T-cell (primary cell): ENCODE measurements around the gene ZNF462. TPM values are rescaled to one million over a fixed set of nuclear protein-coding genes. Genes with fewer than 3 reads are reported as not detected.
A peak's percentile ranks its signal among the peaks of the same experiment; 100 is the strongest.

Source experiments
- ATAC-seq, 4 experiments: fragments of 200-7000 bp in 3 of 4; fragments of 150-1000 bp in 1 of 4; cut with Tn5 transposase; replicated peaks in 1 of 4; 1 replicate in 3 of 4; 2 replicates in 1 of 4; pipeline ENCODE4 v1.10.0; 2021; ENCODE audit warnings: moderate library complexity in 3 of 4, mild to moderate bottlenecking in 2 of 4, moderate number of reproducible peaks in 1 of 4
- CTCF ChIA-PET, 2 donors: fragments of 300-600 bp; sonication (Branson Sonifier 250); formaldehyde crosslinking; loops; one replicate each; lab custom pipeline; 2022; ENCODE audit warnings: antibody characterized with exemption in 2 of 2; lab: Charles Lee
- POLR2A ChIA-PET, 2 donors: fragments of 300-600 bp; sonication (Branson Sonifier 250); formaldehyde crosslinking; loops; one replicate each; lab custom pipeline; 2022; ENCODE audit warnings: antibody characterized with exemption in 2 of 2; lab: Charles Lee
- DNase-seq, 35 experiments: peaks; one replicate each; pipeline versions ENCODE4 v3.0.0 to v3.0.0-alpha.2; 2013 to 2023
- H3K27ac ChIP-seq: one replicate; pipeline ENCODE4 v1.5.1; 2013; ENCODE audit warnings: low read length
- H3K27me3 ChIP-seq, 2 experiments: replicated peaks in 1 of 2; 1 replicate in 1 of 2; 2 replicates in 1 of 2; pipeline versions ENCODE4 v1.6.1 to v1.7.0; 2013; ENCODE audit warnings: low read length in 1 of 2, mixed read lengths in 1 of 2; ENCODE audit not compliant: control insufficient read depth in 2 of 2, insufficient read depth in 2 of 2; ENCODE audit errors: extremely low read depth in 1 of 2
- H3K36me3 ChIP-seq, 2 donors: 1 replicate in 1 of 2; 2 replicates in 1 of 2; pipeline versions ENCODE4 v1.6.1 to v1.7.0; 2013; ENCODE audit warnings: low read length in 1 of 2; ENCODE audit not compliant: control insufficient read depth in 2 of 2, insufficient read depth in 1 of 2; ENCODE audit errors: extremely low read depth in 1 of 2
- H3K4me1 ChIP-seq, 2 experiments: 1 replicate in 1 of 2; 2 replicates in 1 of 2; pipeline versions ENCODE4 v1.6.1 to v1.7.0; 2013; ENCODE audit warnings: low read length in 2 of 2, mixed read lengths in 1 of 2; ENCODE audit not compliant: insufficient read depth in 2 of 2, control insufficient read depth in 1 of 2; ENCODE audit errors: extremely low read depth in 1 of 2
- H3K4me3 ChIP-seq, 2 donors: 1 replicate in 1 of 2; 2 replicates in 1 of 2; pipeline versions ENCODE4 v1.5.1 to v1.7.0; 2013; ENCODE audit warnings: mild to moderate bottlenecking in 2 of 2, low read length in 1 of 2, moderate library complexity in 1 of 2; ENCODE audit not compliant: control insufficient read depth in 1 of 2; ENCODE audit errors: extremely low read depth in 1 of 2
- H3K9me3 ChIP-seq: 2 replicates; pipeline ENCODE4 v1.7.0; 2013
- H3K27ac Mint-ChIP-seq, 2 donors: one replicate each; pipeline ENCODE4 v1.8.0; 2020 to 2021; ENCODE audit warnings: mild to moderate bottlenecking in 2 of 2, mixed read lengths in 2 of 2
- H3K27me3 Mint-ChIP-seq, 2 donors: one replicate each; pipeline ENCODE4 v1.8.0; 2021 to 2022; ENCODE audit warnings: mixed read lengths in 2 of 2
- H3K36me3 Mint-ChIP-seq: one replicate; pipeline ENCODE4 v1.8.0; 2021; ENCODE audit warnings: mixed read lengths
- H3K4me1 Mint-ChIP-seq, 3 donors: one replicate each; pipeline ENCODE4 v1.8.0; 2020 to 2022; ENCODE audit warnings: mixed read lengths in 3 of 3, mild to moderate bottlenecking in 1 of 3
- H3K4me3 Mint-ChIP-seq, 3 donors: one replicate each; pipeline ENCODE4 v1.8.0; 2020 to 2022; ENCODE audit warnings: mild to moderate bottlenecking in 3 of 3, mixed read lengths in 3 of 3, moderate library complexity in 3 of 3
- H3K9me3 Mint-ChIP-seq, 3 donors: one replicate each; pipeline ENCODE4 v1.8.0; 2020 to 2022; ENCODE audit warnings: mixed read lengths in 3 of 3
- WGBS: methylation state at CpG from one replicate; pipeline ENCODE4 v1.1.5; 2013; ENCODE audit warnings: missing lambda C conversion rate; ENCODE audit not compliant: insufficient coverage; 5-methylcytosine and 5-hydroxymethylcytosine counted together
- total RNA-seq, 35 experiments: library from RNA in 6 of 35; stranded (reverse) in 6 of 35; fragments of 120-200 nt in 1 of 35; gene quantifications; one replicate each; pipeline versions ENCODE4 v1.2.1 to v1.2.4 and lab custom pipeline; 2013 to 2026

Gene ZNF462
- total RNA-seq, 5 donors from 2014 or later (not counting 1 experiment from before 2014, with no cell fraction given) = 1.1 to 5.3 (median 2.5) TPM

DNA sequence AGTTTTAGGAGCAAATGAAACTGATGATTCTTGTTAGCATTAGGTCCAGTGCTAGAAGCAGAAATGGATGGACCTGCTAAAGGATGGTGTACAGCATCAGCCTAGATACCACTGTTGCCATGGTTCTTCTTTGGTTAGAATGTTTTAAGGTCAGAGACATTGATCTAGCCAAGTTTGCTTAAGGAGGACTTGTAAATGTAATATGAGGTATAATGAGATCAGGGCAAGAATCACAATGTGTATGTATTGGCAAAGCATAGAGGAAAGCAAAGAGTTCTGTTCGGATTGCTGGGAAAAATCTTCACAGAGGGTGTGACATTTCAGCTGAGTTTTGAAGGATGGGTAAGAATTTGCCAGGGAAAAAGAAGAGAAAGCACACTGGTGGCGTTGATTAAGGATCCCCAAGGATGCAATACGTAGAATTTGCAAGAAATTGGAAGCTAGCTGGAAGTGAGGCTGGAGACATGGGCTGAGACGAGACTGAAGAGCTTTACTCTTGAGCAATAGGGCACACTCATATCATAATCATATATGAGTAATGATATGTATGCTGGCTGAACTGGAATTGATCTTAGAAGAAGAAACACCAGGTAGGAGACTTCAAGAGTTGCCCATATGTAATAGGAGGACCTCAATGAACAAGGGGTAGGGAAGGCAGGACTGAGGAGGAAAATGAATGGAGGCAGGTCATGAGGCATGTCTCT is 102.0 kb downstream of the ZNF462 start:
- peaks cover 0 to 5% (median 2%) of the 10 kb centered on the region in 3 donors for H3K9me3 Mint-ChIP-seq
- ChIA-PET POLR2A (no interaction called here), CTCF (interaction anchor here in 1 of 2 donors (0.6 kb wide), 1 partner anchor 589 kb away, joined by 3 read pairs; no protein-coding TSS in a partner anchor)
- 84% methylated on average over 2 of the region's 4 CpGs for WGBS
- no peaks in the 10 kb centered on the region for H3K36me3 Mint-ChIP-seq
- peak overlapping the region in 1 of 3 donors; percentile 2 for H3K4me3 Mint-ChIP-seq
- Histone ChIP-seq H3K4me1 (peaks cover 0 to 31% of the 10 kb centered on the region in 2 experiments), H3K9me3 (no peaks in the 10 kb centered on the region), H3K36me3 (no peaks in the 10 kb centered on the region), H3K27me3 (no peaks in the 10 kb centered on the region), H3K27ac (no peak overlapping the region), H3K4me3 (no peak overlapping the region)
- DNase-seq (no peak), ATAC-seq (peak in 1 of 4 experiments; percentile 10)
- no peaks in the 10 kb centered on the region for H3K27me3 Mint-ChIP-seq
- H3K4me1 Mint-ChIP-seq = peaks cover 4 to 27% (median 19%) of the 10 kb centered on the region in 3 donors
- H3K27ac Mint-ChIP-seq = no peak overlapping the region

DNA sequence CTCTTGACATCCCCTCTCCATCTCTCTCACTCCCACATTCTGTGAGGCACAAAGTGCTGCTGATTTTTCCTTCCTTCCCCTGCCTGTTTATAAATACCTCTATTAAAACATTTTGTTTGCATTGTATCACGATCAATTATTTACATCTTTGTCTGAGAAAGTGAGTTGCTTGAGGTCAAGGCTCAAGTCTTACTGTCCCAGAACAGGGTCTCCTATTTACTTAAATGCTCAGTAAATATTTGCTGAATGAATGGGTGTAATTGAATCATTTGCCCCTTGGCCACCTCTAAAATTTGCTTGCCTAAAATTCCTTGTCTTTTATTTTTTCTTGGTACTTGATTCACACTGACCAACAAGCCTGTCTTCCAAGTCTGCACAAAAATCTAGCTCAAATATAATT is 103.5 kb downstream of the ZNF462 start:
- WGBS = no CpG with 5 or more reads among the region's 1 CpG
- Mint-ChIP-seq H3K4me3 (no peak overlapping the region), H3K9me3 (peaks cover 0 to 4% (median 2%) of the 10 kb centered on the region in 3 donors), H3K27me3 (no peaks in the 10 kb centered on the region), H3K4me1 (peaks cover 4 to 19% (median 15%) of the 10 kb centered on the region in 3 donors), H3K27ac (no peak overlapping the region), H3K36me3 (no peaks in the 10 kb centered on the region)
- ChIA-PET POLR2A (no interaction called here), CTCF (no interaction called here)
- Histone ChIP-seq H3K9me3 (no peaks in the 10 kb centered on the region), H3K36me3 (no peaks in the 10 kb centered on the region), H3K27me3 (no peaks in the 10 kb centered on the region), H3K4me1 (peaks cover 0 to 22% of the 10 kb centered on the region in 2 experiments), H3K4me3 (no peak overlapping the region), H3K27ac (no peak overlapping the region)
- ATAC-seq (no peak), DNase-seq (no peak)

DNA sequence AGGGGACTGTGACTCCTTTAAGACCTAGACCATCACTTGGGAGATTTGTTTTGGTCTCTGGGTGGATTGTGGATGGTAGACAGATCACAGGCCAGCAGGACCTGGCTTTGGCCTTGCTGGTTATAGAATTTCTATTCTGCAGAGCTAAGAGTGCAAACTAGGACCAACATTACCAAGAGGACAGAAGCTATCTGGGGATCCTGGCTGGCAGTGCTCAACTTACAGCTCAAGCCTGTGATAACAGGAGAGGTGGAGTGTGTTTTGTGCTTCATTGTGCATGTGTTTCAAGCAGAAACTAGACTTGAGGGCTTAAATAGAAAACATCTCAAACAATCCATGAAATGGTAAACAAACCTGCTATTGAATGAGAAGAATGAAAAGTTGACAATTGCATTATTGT is 106.7 kb downstream of the ZNF462 start:
- H3K27ac ChIP-seq = no peak overlapping the region
- Mint-ChIP-seq H3K36me3 (no peaks in the 10 kb centered on the region), H3K9me3 (no peaks in the 10 kb centered on the region), H3K27me3 (peaks cover 0 to 6% of the 10 kb centered on the region in 2 donors), H3K27ac (no peak overlapping the region), H3K4me1 (peaks cover 4 to 9% (median 7%) of the 10 kb centered on the region in 3 donors), H3K4me3 (no peak overlapping the region)
- no peaks in the 10 kb centered on the region for H3K36me3 ChIP-seq
- no peak overlapping the region for H3K4me3 ChIP-seq
- ATAC-seq = no peak
- peaks cover 0 to 5% of the 10 kb centered on the region in 2 experiments for H3K4me1 ChIP-seq
- H3K27me3 ChIP-seq = no peaks in the 10 kb centered on the region
- no peak for DNase-seq
- no peaks in the 10 kb centered on the region for H3K9me3 ChIP-seq
- POLR2A ChIA-PET = no interaction called here
- CTCF ChIA-PET = no interaction called here

DNA sequence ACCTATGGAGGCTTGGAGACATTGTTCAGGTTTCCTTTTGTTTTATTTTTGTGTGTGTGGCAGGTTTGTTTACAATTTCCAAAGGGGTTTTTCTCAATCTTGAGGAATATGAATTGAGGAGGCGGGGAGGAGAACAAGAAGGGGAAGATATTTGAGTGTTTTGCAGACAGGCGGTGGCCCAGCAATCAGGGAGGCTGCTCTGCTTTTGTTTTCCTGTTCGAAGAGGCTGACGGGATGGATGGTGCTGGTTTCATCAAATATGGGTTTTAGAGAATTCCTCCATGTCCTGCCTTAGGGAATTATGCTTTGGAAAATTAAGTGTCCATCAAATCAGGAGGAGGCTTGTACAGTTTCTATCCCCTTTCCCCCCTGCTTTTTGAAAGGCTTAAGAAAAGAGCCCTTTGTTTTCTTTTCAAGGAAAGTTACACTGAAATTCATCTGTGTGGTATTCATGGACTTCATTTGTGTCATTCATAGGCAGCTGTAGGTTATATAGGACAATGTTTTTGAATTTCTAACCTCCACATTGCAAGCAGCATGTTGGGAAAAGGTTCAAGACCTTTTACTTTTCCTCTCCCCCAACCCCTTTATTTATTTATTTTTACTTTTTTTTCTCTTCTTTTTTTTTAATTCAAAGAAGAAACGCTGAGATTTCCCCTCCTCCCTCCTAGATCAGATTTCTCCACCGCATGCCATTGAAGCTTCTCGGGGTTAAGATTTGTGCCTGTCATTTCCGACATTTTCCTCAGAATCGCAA is 107.4 kb downstream of the ZNF462 start:
- peaks cover 0 to under 1% of the 10 kb centered on the region in 2 experiments for H3K27me3 ChIP-seq
- Mint-ChIP-seq H3K4me3 (no peak overlapping the region), H3K9me3 (no peaks in the 10 kb centered on the region), H3K4me1 (peaks cover 0 to 2% (median 0%) of the 10 kb centered on the region in 3 donors), H3K36me3 (no peaks in the 10 kb centered on the region), H3K27me3 (peaks cover 0 to 6% of the 10 kb centered on the region in 2 donors), H3K27ac (no peak overlapping the region)
- ChIA-PET CTCF (interaction anchor here in 1 of 2 donors (0.7 kb wide), 1 partner anchor 1589 kb away, joined by 3 read pairs; no protein-coding TSS in a partner anchor), POLR2A (no interaction called here)
- 83% methylated on average over 3 of the region's 9 CpGs for WGBS
- DNase-seq (no peak), ATAC-seq (no peak)
- H3K9me3 ChIP-seq = no peaks in the 10 kb centered on the region
- no peaks in the 10 kb centered on the region for H3K36me3 ChIP-seq
- no peak overlapping the region for H3K27ac ChIP-seq
- H3K4me1 ChIP-seq = no peaks in the 10 kb centered on the region
- no peak overlapping the region for H3K4me3 ChIP-seq

DNA sequence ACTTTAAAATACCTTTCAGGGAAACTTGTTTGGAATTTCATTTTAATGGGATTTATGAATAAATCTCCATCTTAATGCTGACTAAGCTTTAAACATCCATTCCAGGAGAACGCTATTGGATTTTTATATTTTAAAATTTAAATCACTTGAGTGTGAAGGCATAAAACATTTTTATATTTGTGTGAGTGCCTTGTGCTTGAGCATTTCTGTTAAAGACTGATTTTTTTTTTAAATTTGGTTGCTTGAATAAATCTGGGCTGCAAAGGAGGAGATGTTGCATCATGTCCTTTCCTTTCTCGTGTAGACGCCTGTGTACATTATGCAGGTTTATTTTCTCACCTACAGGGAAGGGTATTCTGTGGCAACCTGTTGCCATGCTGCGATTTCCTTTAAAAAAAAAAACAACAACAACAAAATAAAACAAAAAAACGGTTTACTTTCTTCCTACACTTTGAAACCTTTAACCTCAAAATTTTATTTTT is 108.1 kb downstream of the ZNF462 start:
- H3K4me3 Mint-ChIP-seq = no peak overlapping the region
- H3K4me1 Mint-ChIP-seq = no peaks in the 10 kb centered on the region
- CTCF ChIA-PET = interaction anchor here in 1 of 2 donors (0.7 kb wide), 1 partner anchor 1588 kb away, joined by 3 read pairs; no protein-coding TSS in a partner anchor
- Histone ChIP-seq H3K36me3 (no peaks in the 10 kb centered on the region), H3K27ac (no peak overlapping the region), H3K9me3 (no peaks in the 10 kb centered on the region), H3K4me3 (no peak overlapping the region), H3K27me3 (peaks cover 0 to 3% of the 10 kb centered on the region in 2 experiments), H3K4me1 (no peaks in the 10 kb centered on the region)
- H3K27ac Mint-ChIP-seq = no peak overlapping the region
- POLR2A ChIA-PET = no interaction called here
- DNase-seq (no peak), ATAC-seq (no peak)
- H3K36me3 Mint-ChIP-seq = no peaks in the 10 kb centered on the region
- no peaks in the 10 kb centered on the region for H3K9me3 Mint-ChIP-seq
- peaks cover 0 to 6% of the 10 kb centered on the region in 2 donors for H3K27me3 Mint-ChIP-seq
- WGBS = no CpG with 5 or more reads among the region's 5 CpGs

DNA sequence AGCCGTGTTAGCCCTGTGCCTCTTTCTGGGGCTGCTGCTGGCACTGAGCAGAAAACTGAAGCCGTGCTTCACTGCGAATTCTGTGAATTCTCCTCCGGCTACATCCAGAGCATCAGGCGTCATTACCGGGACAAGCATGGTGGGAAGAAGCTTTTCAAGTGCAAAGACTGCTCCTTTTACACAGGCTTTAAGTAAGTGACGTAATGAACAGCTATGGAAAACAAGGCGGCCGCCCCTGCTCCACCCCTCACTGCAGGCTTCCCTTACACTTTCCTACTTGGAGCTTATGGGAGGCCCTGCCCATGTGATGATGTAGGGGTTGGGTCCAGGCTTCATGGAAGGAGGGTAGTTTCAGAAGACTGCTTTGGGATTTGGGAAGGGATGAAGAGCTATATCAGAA is 109.1 kb downstream of the ZNF462 start:
- WGBS = 96% methylated on average over 4 of the region's 9 CpGs

More for the DNA sequence above, 109.1 kb downstream of the ZNF462 start:
- no peak overlapping the region for H3K4me3 Mint-ChIP-seq
- no peaks in the 10 kb centered on the region for H3K9me3 Mint-ChIP-seq
- POLR2A ChIA-PET = no interaction called here
- peaks cover 0 to 6% of the 10 kb centered on the region in 2 donors for H3K27me3 Mint-ChIP-seq
- Histone ChIP-seq H3K27ac (no peak overlapping the region), H3K4me1 (no peaks in the 10 kb centered on the region), H3K4me3 (no peak overlapping the region), H3K27me3 (peaks cover 0 to 3% of the 10 kb centered on the region in 2 experiments), H3K9me3 (no peaks in the 10 kb centered on the region), H3K36me3 (no peaks in the 10 kb centered on the region)
- no peak overlapping the region for H3K27ac Mint-ChIP-seq
- no peak for DNase-seq
- no peak for ATAC-seq
- CTCF ChIA-PET = interaction anchor here in 1 of 2 donors (0.5 kb wide), 1 partner anchor 911 kb away, joined by 3 read pairs; no protein-coding TSS in a partner anchor
- no peaks in the 10 kb centered on the region for H3K36me3 Mint-ChIP-seq
- no peaks in the 10 kb centered on the region for H3K4me1 Mint-ChIP-seq
